GM12873 (cell line): Measurements from ENCODE around the gene CALB2.

Source experiments
- TF ChIP-seq, protein P1 (sequence below): IDR thresholded peaks from 2 replicates; pipeline ENCODE4 v1.5.1; 2012; ENCODE audit warnings: low read depth, mild to moderate bottlenecking, moderate library complexity, low read length, control low read depth; ENCODE audit not compliant: insufficient read depth; ENCODE audit errors: missing control alignments

CALB2 gene

DNA sequence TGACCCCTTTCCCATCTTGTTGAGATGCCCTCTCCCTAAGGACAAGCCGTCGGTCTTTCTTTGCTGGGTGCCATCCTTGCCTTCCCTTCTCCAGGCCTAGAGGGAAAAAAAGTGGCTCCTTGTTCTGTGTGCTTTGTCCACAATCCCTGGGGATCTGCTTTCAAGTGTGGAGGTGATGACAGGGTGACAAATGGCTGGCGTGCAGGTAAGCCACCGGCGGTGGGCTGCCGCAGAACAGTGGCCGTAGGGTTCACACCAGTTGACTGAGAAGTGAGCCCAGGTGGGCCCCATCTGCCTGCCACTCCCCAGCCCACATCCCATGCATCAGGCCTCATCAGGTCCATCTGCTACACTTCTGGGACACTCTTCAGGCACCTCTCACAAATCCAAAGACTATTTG lies 11.4 kb upstream of the CALB2 start:
- TF ChIP-seq, protein P1, sequence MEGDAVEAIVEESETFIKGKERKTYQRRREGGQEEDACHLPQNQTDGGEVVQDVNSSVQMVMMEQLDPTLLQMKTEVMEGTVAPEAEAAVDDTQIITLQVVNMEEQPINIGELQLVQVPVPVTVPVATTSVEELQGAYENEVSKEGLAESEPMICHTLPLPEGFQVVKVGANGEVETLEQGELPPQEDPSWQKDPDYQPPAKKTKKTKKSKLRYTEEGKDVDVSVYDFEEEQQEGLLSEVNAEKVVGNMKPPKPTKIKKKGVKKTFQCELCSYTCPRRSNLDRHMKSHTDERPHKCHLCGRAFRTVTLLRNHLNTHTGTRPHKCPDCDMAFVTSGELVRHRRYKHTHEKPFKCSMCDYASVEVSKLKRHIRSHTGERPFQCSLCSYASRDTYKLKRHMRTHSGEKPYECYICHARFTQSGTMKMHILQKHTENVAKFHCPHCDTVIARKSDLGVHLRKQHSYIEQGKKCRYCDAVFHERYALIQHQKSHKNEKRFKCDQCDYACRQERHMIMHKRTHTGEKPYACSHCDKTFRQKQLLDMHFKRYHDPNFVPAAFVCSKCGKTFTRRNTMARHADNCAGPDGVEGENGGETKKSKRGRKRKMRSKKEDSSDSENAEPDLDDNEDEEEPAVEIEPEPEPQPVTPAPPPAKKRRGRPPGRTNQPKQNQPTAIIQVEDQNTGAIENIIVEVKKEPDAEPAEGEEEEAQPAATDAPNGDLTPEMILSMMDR: no peak

DNA sequence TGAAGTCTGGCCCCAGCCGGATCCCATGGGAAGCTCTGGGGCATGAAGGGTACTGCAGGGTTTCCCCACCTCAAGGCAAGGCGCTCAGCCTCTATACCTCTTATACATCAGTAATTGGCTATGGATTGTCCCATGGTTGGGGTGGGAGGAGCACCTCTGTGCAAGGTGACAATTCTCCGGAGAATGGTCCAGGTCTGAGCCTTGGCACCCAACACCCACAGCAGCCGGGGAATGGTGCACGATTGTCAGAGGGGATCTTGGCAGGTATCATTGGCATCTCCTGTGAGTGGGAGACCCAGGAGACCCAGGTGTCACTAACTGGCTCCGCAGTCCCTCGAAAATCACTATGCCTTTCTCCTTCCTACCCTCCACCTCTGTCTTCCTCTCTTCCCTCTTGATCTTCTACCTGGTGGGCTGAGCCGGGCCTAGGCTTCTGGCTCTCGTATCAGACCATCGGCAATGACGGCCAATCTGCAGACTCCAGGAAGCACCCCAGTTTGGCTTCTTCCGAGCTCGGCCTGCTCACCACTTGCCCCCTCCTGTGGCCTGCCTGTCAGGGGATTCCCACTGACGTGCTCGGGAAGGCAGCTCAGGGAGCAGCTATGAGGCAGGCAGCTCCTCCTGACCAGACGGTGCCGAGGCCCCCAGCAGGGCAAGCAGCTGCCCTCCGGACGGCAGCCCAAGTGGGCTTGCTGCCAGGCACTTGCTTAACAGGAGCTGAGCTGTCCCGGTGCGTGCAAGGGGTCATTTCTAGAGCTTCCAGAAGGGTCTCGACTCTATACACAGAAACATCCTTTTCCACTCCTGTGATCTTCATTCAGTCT lies 10.0 kb upstream of the CALB2 start:
- TF ChIP-seq, protein P1: no peak

DNA sequence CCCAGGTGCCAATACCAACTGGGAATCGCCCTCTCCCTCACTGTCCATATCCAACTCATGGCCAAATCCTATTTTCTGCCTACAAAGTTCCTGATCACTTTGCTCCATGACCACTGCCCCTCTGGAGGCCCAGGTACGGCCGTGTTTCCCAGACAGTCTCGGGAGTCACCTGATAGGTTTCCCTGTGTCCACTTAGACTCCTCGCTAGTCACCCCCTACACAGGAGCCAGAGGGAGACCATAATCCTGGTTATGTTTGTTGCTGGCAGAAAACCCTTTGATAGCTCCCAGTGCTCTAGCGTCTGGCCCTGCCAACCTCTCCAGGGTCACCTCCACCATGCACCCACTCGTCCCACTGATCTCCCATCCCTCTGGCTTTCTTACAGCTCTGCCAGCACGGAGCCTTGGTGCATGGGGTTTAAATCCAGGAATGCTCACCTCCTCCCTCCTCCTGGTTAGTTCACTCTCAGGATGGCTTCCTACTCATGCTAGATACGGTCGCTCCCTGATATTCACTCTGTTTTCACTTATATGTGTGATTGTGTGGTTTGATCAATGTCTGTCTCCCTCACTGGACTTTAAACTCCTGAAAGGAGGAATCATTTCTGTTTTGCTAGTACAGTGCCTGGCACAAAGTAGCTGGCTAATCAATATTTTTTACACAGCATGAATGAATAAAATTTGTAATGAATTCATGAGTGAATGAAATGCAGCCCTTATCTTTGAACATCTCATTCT lies 7.5 kb upstream of the CALB2 start:
- TF ChIP-seq, protein P1: no peak

DNA sequence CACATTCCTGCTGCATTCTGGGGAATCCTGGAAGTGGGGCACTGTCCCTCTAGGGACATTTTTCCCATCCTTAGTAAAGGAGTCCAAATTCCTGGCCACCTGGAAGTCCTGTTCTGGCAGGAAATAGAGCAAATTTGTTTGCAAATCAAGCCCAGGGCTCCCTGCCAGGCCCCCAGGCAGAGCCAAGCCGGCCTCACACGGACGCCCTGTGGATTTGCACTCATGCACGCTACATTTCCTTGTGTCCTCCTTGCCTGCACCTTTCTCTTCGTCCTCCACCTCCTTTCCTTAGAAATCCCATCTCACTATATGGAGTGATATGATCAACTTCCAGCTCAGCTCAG lies 7.0 kb upstream of the CALB2 start:
- TF ChIP-seq, protein P1: no peak

DNA sequence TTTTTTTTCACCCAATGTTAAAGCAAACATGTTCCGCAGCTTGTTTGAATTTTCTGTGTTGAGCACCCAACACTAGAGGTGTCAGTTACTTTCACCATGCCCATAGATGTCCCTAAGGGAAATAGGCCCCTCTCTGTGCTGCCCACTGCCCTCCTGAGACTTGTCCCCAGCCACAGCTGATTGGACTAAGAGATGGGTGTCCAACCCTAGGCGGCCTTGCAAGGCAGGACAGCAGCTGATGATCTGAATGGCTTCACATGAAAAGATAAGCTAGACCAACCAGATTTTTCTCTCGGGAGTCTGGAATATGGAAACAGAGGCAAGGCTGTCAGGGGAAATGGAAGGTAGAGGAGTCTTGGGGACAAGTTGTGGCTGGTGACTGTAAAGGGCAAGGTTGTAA lies 6.1 kb upstream of the CALB2 start:
- TF ChIP-seq, protein P1: no peak

DNA sequence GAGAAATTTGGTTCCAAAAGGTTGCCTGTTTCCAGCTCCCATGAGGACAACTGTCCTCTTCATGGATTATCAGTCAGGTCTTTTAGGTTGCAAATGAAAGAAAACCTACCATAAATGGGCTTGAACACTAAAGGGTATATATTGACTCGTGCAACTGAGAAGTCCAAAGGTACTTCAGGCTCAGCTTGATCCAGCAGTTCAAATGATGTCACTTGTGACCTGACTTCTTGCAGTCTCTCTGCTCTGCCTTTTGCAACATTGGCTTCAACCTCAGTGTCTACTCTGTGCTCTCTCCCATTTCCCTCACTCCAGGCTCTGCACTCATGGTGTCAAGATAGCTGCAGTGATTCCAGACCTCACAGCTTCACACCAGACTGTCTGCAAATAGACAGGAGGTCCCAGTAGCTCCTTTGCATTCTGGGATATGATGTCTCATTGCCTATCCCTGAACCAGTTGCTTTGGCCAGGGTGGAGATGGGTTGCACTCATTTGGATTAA lies 5.5 kb upstream of the CALB2 start:
- TF ChIP-seq, protein P1: no peak

DNA sequence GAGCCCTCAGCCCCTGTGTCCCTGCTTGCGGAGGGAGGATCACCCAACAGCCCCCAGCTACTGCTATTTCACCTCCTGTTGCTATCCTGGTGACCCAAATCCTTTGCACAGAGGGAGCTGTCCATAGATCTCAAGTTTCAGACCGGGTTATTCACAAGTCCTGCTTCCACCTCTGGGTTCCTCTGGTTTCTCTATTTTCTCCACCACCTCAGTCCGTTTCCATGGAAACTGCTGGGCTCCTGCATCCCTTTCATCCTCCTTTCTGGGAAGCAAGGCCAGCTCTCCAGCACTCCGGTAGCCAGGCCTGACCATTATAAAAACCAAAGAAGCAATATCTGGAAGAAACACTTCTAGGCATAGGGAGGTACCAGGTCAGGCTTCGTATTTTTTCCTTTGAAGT lies 4.8 kb upstream of the CALB2 start:
- TF ChIP-seq, protein P1: no peak
